GM12891 (cell line): ENCODE results near the gene PACSIN2.

ENCODE experiments used
- POLR2A ChIP-seq: IDR thresholded peaks from 2 replicates; pipeline ENCODE4 v1.6.1; 2011; ENCODE audit warnings: low read depth, low read length, control low read depth
- POLR2AphosphoS5 ChIP-seq: IDR thresholded peaks from 2 replicates; pipeline ENCODE4 v1.6.1; 2011; ENCODE audit warnings: low read depth, low read length, control low read depth
- SPI1 ChIP-seq: IDR thresholded peaks from 2 replicates; pipeline ENCODE4 v1.6.1; 2011; ENCODE audit warnings: low read depth, low read length, control low read depth

- TF ChIP-seq POLR2A = no peak
- no peak for TF ChIP-seq SPI1
- TF ChIP-seq POLR2AphosphoS5 = no peak
Observed at GRCh38 chr22:42955848-42956247, 59.1 kb downstream of the PACSIN2 start.
